ENCODE measurements around the gene BRAF. TPM values are rescaled to one million over a fixed set of nuclear protein-coding genes. Genes with fewer than 3 reads are reported as not detected.

BRAF gene
- total RNA-seq, 1 donor from 2014 or later, result 40.9 TPM

GRCh38 chr7:140881507-140882228 lies 43.1 kb downstream of the BRAF start:
- TF ChIP-seq CTCF (IDR thresholded peaks at IDR 0.05; ENCODE audit: partially characterized antibody, unreplicated experiment), result no peak
- Mint-ChIP-seq H3K36me3 (ENCODE audit: unreplicated experiment) (no peaks in the 10 kb centered on the region), H3K27me3 (ENCODE audit: unreplicated experiment) (no peaks in the 10 kb centered on the region), H3K9me3 (ENCODE audit: unreplicated experiment) (no peaks in the 10 kb centered on the region), H3K4me3 (ENCODE audit: unreplicated experiment) (no peak overlapping the region), H3K4me1 (ENCODE audit: low read depth, unreplicated experiment) (peaks cover 6% of the 10 kb centered on the region), H3K27ac (ENCODE audit: unreplicated experiment) (no peak overlapping the region)
- DNase-seq, result no peak

GRCh38 chr7:140877249-140877524 lies 47.5 kb downstream of the BRAF start:
- H3K36me3 Mint-ChIP-seq (ENCODE audit: unreplicated experiment), result no peaks in the 10 kb centered on the region
- H3K4me3 Mint-ChIP-seq (ENCODE audit: unreplicated experiment), result no peak overlapping the region
- peaks cover 1% of the 10 kb centered on the region for H3K9me3 Mint-ChIP-seq (ENCODE audit: unreplicated experiment)
- TF ChIP-seq CTCF (IDR thresholded peaks at IDR 0.05; ENCODE audit: partially characterized antibody, unreplicated experiment), result no peak
- no peak for DNase-seq
- H3K27ac Mint-ChIP-seq (ENCODE audit: unreplicated experiment), result no peak overlapping the region
- no peaks in the 10 kb centered on the region for H3K4me1 Mint-ChIP-seq (ENCODE audit: low read depth, unreplicated experiment)
- H3K27me3 Mint-ChIP-seq (ENCODE audit: unreplicated experiment), result no peaks in the 10 kb centered on the region

- TF ChIP-seq CTCF (IDR thresholded peaks at IDR 0.05; ENCODE audit: partially characterized antibody, unreplicated experiment), result no peak
- no peaks in the 10 kb centered on the region for H3K36me3 Mint-ChIP-seq (ENCODE audit: unreplicated experiment)
- H3K27ac Mint-ChIP-seq (ENCODE audit: unreplicated experiment), result no peak overlapping the region
- H3K4me3 Mint-ChIP-seq (ENCODE audit: unreplicated experiment), result no peak overlapping the region
- no peaks in the 10 kb centered on the region for H3K27me3 Mint-ChIP-seq (ENCODE audit: unreplicated experiment)
- H3K4me1 Mint-ChIP-seq (ENCODE audit: low read depth, unreplicated experiment), result no peaks in the 10 kb centered on the region
- H3K9me3 Mint-ChIP-seq (ENCODE audit: unreplicated experiment), result peaks cover 1% of the 10 kb centered on the region
- no peak for DNase-seq
These were observed 48.0 kb downstream of the BRAF start for GRCh38 chr7:140876519-140877248.

- Mint-ChIP-seq H3K27ac (ENCODE audit: unreplicated experiment) (peak overlapping the region; percentile 35), H3K27me3 (ENCODE audit: unreplicated experiment) (no peaks in the 10 kb centered on the region), H3K4me1 (ENCODE audit: low read depth, unreplicated experiment) (no peaks in the 10 kb centered on the region), H3K4me3 (ENCODE audit: unreplicated experiment) (no peak overlapping the region), H3K36me3 (ENCODE audit: unreplicated experiment) (no peaks in the 10 kb centered on the region), H3K9me3 (ENCODE audit: unreplicated experiment) (peaks cover 1% of the 10 kb centered on the region)
- no peak for DNase-seq
- TF ChIP-seq CTCF (IDR thresholded peaks at IDR 0.05; ENCODE audit: partially characterized antibody, unreplicated experiment), result no peak
These were observed 51.3 kb downstream of the BRAF start for GRCh38 chr7:140873434-140873833.

GRCh38 chr7:140870003-140870402 lies 54.7 kb downstream of the BRAF start:
- H3K27ac Mint-ChIP-seq (ENCODE audit: unreplicated experiment), result no peak overlapping the region
- DNase-seq, result no peak
- H3K9me3 Mint-ChIP-seq (ENCODE audit: unreplicated experiment), result peaks cover 5% of the 10 kb centered on the region
- no peaks in the 10 kb centered on the region for H3K27me3 Mint-ChIP-seq (ENCODE audit: unreplicated experiment)
- no peak overlapping the region for H3K4me3 Mint-ChIP-seq (ENCODE audit: unreplicated experiment)
- TF ChIP-seq CTCF (IDR thresholded peaks at IDR 0.05; ENCODE audit: partially characterized antibody, unreplicated experiment), result no peak
- no peaks in the 10 kb centered on the region for H3K36me3 Mint-ChIP-seq (ENCODE audit: unreplicated experiment)
- H3K4me1 Mint-ChIP-seq (ENCODE audit: low read depth, unreplicated experiment), result no peaks in the 10 kb centered on the region

Data from glutamatergic neuron (in vitro differentiated cells).